ENCODE data around the gene COX7A2. TPM values are rescaled to one million over a fixed set of nuclear protein-coding genes. Genes with fewer than 3 reads are reported as not detected.

Gene COX7A2
- total RNA-seq, 1 experiment from 2014 or later, result 516 TPM

GRCh38 chr6:75202676-75203131 is 40.9 kb downstream of the COX7A2 start:
- Histone ChIP-seq H3K4me1 (ENCODE audit: insufficient read depth, low read length) (no peaks in the 10 kb centered on the region), H3K27me3 (ENCODE audit: insufficient read depth, low read length) (peaks cover 47% of the 10 kb centered on the region), H3K9ac (ENCODE audit: extremely low read depth, insufficient read length, low read length) (no peak overlapping the region), H3K23me2 (ENCODE audit: insufficient read length, low read depth, low read length, poor library complexity, severe bottlenecking) (peaks cover 41% of the 10 kb centered on the region), H3K79me1 (ENCODE audit: insufficient read depth, low read depth, low read length, poor library complexity, severe bottlenecking) (no peaks in the 10 kb centered on the region), H2AFZ (ENCODE audit: low read length) (no peak overlapping the region), H2BK5ac (ENCODE audit: insufficient read length, low read length) (no peak overlapping the region), H2BK20ac (ENCODE audit: low read depth, low read length, poor library complexity, severe bottlenecking) (no peak overlapping the region), H2BK12ac (ENCODE audit: insufficient read length, low read depth, low read length) (no peak overlapping the region), H3K4ac (ENCODE audit: low read depth, low read length) (no peak overlapping the region), H2BK120ac (ENCODE audit: low read depth, low read length, poor library complexity, severe bottlenecking) (no peak overlapping the region), H3K14ac (ENCODE audit: insufficient read depth, low read length) (no peak overlapping the region), H3K18ac (ENCODE audit: insufficient read length, low read depth, low read length) (no peak overlapping the region), H2BK15ac (ENCODE audit: low read depth, low read length) (no peak overlapping the region), H4K20me1 (ENCODE audit: control insufficient read depth, insufficient read depth, insufficient read length) (no peaks in the 10 kb centered on the region), H3K4me2 (ENCODE audit: insufficient read depth, insufficient read length, low read length) (peak overlapping the region; percentile 75), H3K23ac (ENCODE audit: insufficient read length, low read depth, low read length) (no peak overlapping the region), H3T11ph (ENCODE audit: low read length) (no peak overlapping the region), H4K8ac (replicated peaks; ENCODE audit: insufficient read length, low read depth, low read length) (no peak overlapping the region), H3K27ac (ENCODE audit: insufficient read length, low read depth, low read length) (no peak overlapping the region), H3K56ac (ENCODE audit: insufficient read length, low read depth, low read length) (no peak overlapping the region), H2AK5ac (ENCODE audit: insufficient read length, low read length) (no peak overlapping the region), H4K5ac (ENCODE audit: insufficient read length, low read depth, low read length) (no peak overlapping the region), H4K91ac (ENCODE audit: insufficient read length, low read depth, low read length) (no peak overlapping the region), H3K79me2 (ENCODE audit: insufficient read depth, low read length) (no peaks in the 10 kb centered on the region), H3K9me3 (ENCODE audit: control insufficient read depth, low read depth, low read length) (no peaks in the 10 kb centered on the region)
- Mint-ChIP-seq H3K27ac (no peak overlapping the region), H3K27me3 (ENCODE audit: low read depth) (peaks cover 79% of the 10 kb centered on the region), H3K36me3 (ENCODE audit: insufficient read depth in 1 of 3, low read depth in 3 of 3) (no peaks in the 10 kb centered on the region; a peak in 1 of 7 replicates), H3K4me3 (peak overlapping the region; percentile 73 to 87), H3K9me3 (no peaks in the 10 kb centered on the region; a peak in 2 of 5 replicates), H3K4me1 (peaks cover 41 to 45% of the 10 kb centered on the region in 2 experiments)
- no CpG with 5 or more reads among the region's 12 CpGs for WGBS (ENCODE audit: extremely low coverage, insufficient read length, low lambda C conversion rate)
- no peak for DNase-seq
- TF ChIP-seq CTCF (conservative IDR thresholded peaks at IDR 0.05), result no peak
